Keratinocyte (primary cell): ENCODE measurements around the gene TK2. TPM values are rescaled to one million over a fixed set of nuclear protein-coding genes. Genes with fewer than 3 reads are reported as not detected.

Source experiments
- DNase-seq: peaks from one replicate; pipeline ENCODE4 v3.0.0-alpha.2; 2011; ENCODE audit warnings: low read depth, missing footprints, low spot score
- FAIRE-seq: peaks from 2 replicates; lab custom pipeline; 2011; peaks lifted over from hg19 to GRCh38; lab: Jason Lieb, UNC
- H2AFZ ChIP-seq: 2 replicates; pipeline ENCODE4 v1.6.0; 2012; ENCODE audit warnings: low read length, control low read depth, inconsistent platforms; ENCODE audit not compliant: control insufficient read depth
- H3K27ac ChIP-seq: 2 replicates; pipeline ENCODE4 v1.5.1; 2011; ENCODE audit warnings: low read length; ENCODE audit not compliant: control insufficient read depth, insufficient read depth
- H3K27me3 ChIP-seq: 3 replicates; pipeline ENCODE4 v1.6.0; 2011; ENCODE audit warnings: low read length; ENCODE audit not compliant: control insufficient read depth, insufficient read depth; ENCODE audit errors: extremely low read depth
- H3K36me3 ChIP-seq, 2 experiments: 2 replicates in 1 of 2; 3 replicates in 1 of 2; pipeline ENCODE4 v1.5.1; 2011; ENCODE audit warnings: low read length in 2 of 2, mild to moderate bottlenecking in 1 of 2; ENCODE audit not compliant: control insufficient read depth in 2 of 2, insufficient read depth in 2 of 2; ENCODE audit errors: extremely low read depth in 1 of 2
- H3K4me1 ChIP-seq: 3 replicates; pipeline ENCODE4 v1.5.1; 2011; ENCODE audit warnings: low read length; ENCODE audit not compliant: control insufficient read depth, insufficient read depth; ENCODE audit errors: extremely low read depth
- H3K4me2 ChIP-seq: 3 replicates; pipeline ENCODE4 v1.6.0; 2011; ENCODE audit warnings: low read depth, low read length; ENCODE audit not compliant: control insufficient read depth, insufficient read depth; ENCODE audit errors: extremely low read depth
- H3K4me3 ChIP-seq, 3 experiments: fragments of 200-600 bp in 1 of 3; sonication (generic) in 1 of 3; 2 replicates in 2 of 3; 3 replicates in 1 of 3; pipeline ENCODE4 v1.5.1; 2011 to 2016; ENCODE audit warnings: low read length in 3 of 3, mild to moderate bottlenecking in 3 of 3, control low read depth in 2 of 3, inconsistent platforms in 1 of 3, low read depth in 1 of 3, mixed read lengths in 1 of 3, mixed run types in 1 of 3, moderate library complexity in 1 of 3; ENCODE audit not compliant: control insufficient read depth in 2 of 3, insufficient read depth in 2 of 3; ENCODE audit errors: extremely low read depth in 1 of 3
- H3K79me2 ChIP-seq: 2 replicates; pipeline ENCODE4 v1.6.0; 2012; ENCODE audit warnings: low read length; ENCODE audit not compliant: control insufficient read depth, insufficient read depth
- H3K9ac ChIP-seq: 3 replicates; pipeline ENCODE4 v1.6.0; 2011; ENCODE audit warnings: low read length; ENCODE audit not compliant: control insufficient read depth, insufficient read depth; ENCODE audit errors: extremely low read depth
- H3K9me1 ChIP-seq: 3 replicates; pipeline ENCODE4 v1.6.0; 2011; ENCODE audit warnings: low read length; ENCODE audit not compliant: control insufficient read depth, insufficient read depth; ENCODE audit errors: extremely low read depth
- H3K9me3 ChIP-seq: 2 replicates; pipeline ENCODE4 v1.5.1; 2012; ENCODE audit warnings: low read depth, low read length; ENCODE audit not compliant: control insufficient read depth
- H4K20me1 ChIP-seq: 3 replicates; pipeline ENCODE4 v1.6.0; 2011; ENCODE audit warnings: low read length; ENCODE audit not compliant: control insufficient read depth, insufficient read depth; ENCODE audit errors: extremely low read depth
- CTCF ChIP-seq, 3 experiments: IDR thresholded peaks in 1 of 3; conservative IDR thresholded peaks in 1 of 3; optimal IDR thresholded peaks in 1 of 3; 2 replicates in 2 of 3; 3 replicates in 1 of 3; pipeline versions ENCODE3 to v1.5.1; 2011; ENCODE audit warnings: low read length in 3 of 3, mild to moderate bottlenecking in 3 of 3, moderate library complexity in 2 of 3, control low read depth in 1 of 3, inconsistent platforms in 1 of 3; ENCODE audit not compliant: insufficient read depth in 2 of 3; ENCODE audit errors: extremely low read depth in 1 of 3
- EZH2 ChIP-seq: IDR thresholded peaks from one replicate; pipeline ENCODE4 v1.6.1; 2012; ENCODE audit warnings: inconsistent platforms, mild to moderate bottlenecking, low read length, moderate library complexity
- dilution Hi-C: fragments of 300-500 bp; cut with MboI; formaldehyde crosslinking; loops from one replicate; pipeline ENCODE4 v1.7.0; 2020; ENCODE audit warnings: low sequenced_read_pairs; ENCODE audit not compliant: extremely low pct_ligation_motif_present
- polyA plus RNA-seq, 5 experiments: library from polyadenylated mRNA; depleted of rRNA in 3 of 5; stranded (reverse) in 3 of 5; stranded (forward) in 1 of 5; unstranded in 1 of 5; fragments of >200 nt; gene quantifications; 1 replicate in 1 of 5; 2 replicates in 3 of 5; 3 replicates in 1 of 5; pipeline versions ENCODE4 v1.2.1 to v1.2.3, GENCODE V29; 2011 to 2012; ENCODE audit warnings: missing spikeins in 2 of 5, low read depth in 1 of 5, low replicate concordance in 1 of 5
- small RNA-seq, 3 experiments: library from RNA; depleted of rRNA; stranded (forward); fragments of <200 nt; gene quantifications; one replicate each; pipeline ENCODE3, GENCODE V24; 2012; ENCODE audit warnings: low read depth in 3 of 3, low replicate concordance in 1 of 3; ENCODE audit not compliant: insufficient read length in 3 of 3

The TK2 gene
- polyA plus RNA-seq, 1 donor (not counting 4 experiments of a cell fraction or from before 2014, with no cell fraction given) = 19.7 TPM

- FAIRE-seq (no peak), DNase-seq (no peak)
- Histone ChIP-seq H3K36me3 (no peaks in the 10 kb centered on the region), H3K4me1 (peaks cover 3% of the 10 kb centered on the region), H3K9me1 (no peaks in the 10 kb centered on the region), H3K27me3 (peaks cover 27% of the 10 kb centered on the region), H3K9ac (no peak overlapping the region), H3K27ac (no peak overlapping the region), H2AFZ (no peak overlapping the region), H4K20me1 (no peaks in the 10 kb centered on the region), H3K79me2 (no peaks in the 10 kb centered on the region), H3K4me3 (no peak overlapping the region), H3K4me2 (no peak overlapping the region), H3K9me3 (no peaks in the 10 kb centered on the region)
- dilution Hi-C loops = no loop called here
- no peak for TF ChIP-seq EZH2
- TF ChIP-seq CTCF (optimal IDR thresholded peaks at IDR 0.05 in 1 of 3, IDR thresholded peaks at IDR 0.05 in 1 of 3, conservative IDR thresholded peaks at IDR 0.05 in 1 of 3; ENCODE audit: extremely low read depth in 1 of 3, insufficient read depth in 2 of 3, low read length in 3 of 3) = no peak
Observed at GRCh38 chr16:66458292-66458691, 91.6 kb downstream of the TK2 start.

Small RNA genes within 50 kb of the gene (small RNA-seq; reads per million reads assigned to genes)
- gene CKLF-CMTM1 = 0 reads per million in 3 experiments

Other genes with a start within 250 kb of the TK2 start
- gene CDH5, start 183.4 kb downstream of the TK2 start, polyA plus RNA-seq = 0.02 to 0.05 TPM in 2 of 3 replicates, not detected in the other
- gene BEAN1, start 122.8 kb downstream of the TK2 start, polyA plus RNA-seq = 0.07 to 0.82 TPM (median 0.24 TPM) in 3 replicates
- 34.7 to 40.3 TPM (median 38.0 TPM) in 3 replicates for gene CKLF, start 2.5 kb upstream of the TK2 start, polyA plus RNA-seq
- gene CMTM1, start 16.3 kb upstream of the TK2 start, polyA plus RNA-seq = 0.23 to 0.85 TPM (median 0.24 TPM) in 3 replicates
- not detected in 3 replicates for gene CMTM2, start 29.3 kb upstream of the TK2 start, polyA plus RNA-seq
- gene CMTM3, start 54.6 kb upstream of the TK2 start, polyA plus RNA-seq = 13.1 to 24.3 TPM (median 15.7 TPM) in 3 replicates
- gene CMTM4, start 146.6 kb upstream of the TK2 start, polyA plus RNA-seq = 18.0 to 25.1 TPM (median 23.1 TPM) in 3 replicates
- gene DYNC1LI2, start 201.5 kb upstream of the TK2 start, polyA plus RNA-seq = 53.0 to 66.0 TPM (median 55.5 TPM) in 3 replicates